Measurements from ENCODE around the gene NTN3.

DNA sequence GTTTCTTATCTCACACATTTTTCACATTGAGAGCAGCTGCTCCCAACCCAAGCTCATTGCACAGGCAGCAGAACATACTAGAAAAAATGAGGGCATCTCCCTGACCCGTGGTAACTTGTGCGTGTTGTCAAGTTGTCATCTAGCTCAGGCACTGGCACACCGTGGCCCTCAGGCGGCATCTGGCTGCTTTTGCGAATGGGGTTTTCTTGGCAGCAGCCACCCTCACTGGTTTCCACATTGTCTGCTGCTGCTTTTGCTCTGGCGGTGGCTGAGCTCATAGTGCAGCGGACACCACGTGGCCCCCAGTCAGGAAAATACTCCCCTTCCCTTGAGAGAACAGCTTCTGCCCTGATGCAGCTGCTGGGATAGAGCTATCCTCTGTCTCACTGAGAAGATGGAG is 20.6 kb upstream of the NTN3 start:
- TF ChIP-seq, protein P1, sequence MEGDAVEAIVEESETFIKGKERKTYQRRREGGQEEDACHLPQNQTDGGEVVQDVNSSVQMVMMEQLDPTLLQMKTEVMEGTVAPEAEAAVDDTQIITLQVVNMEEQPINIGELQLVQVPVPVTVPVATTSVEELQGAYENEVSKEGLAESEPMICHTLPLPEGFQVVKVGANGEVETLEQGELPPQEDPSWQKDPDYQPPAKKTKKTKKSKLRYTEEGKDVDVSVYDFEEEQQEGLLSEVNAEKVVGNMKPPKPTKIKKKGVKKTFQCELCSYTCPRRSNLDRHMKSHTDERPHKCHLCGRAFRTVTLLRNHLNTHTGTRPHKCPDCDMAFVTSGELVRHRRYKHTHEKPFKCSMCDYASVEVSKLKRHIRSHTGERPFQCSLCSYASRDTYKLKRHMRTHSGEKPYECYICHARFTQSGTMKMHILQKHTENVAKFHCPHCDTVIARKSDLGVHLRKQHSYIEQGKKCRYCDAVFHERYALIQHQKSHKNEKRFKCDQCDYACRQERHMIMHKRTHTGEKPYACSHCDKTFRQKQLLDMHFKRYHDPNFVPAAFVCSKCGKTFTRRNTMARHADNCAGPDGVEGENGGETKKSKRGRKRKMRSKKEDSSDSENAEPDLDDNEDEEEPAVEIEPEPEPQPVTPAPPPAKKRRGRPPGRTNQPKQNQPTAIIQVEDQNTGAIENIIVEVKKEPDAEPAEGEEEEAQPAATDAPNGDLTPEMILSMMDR (IDR thresholded peaks at IDR 0.05) = no peak
- TF ChIP-seq POLR2A (IDR thresholded peaks at IDR 0.05) (no peak), EP300 (IDR thresholded peaks at IDR 0.05) (no peak)

Data from tibial nerve (tissue), 4 donors.